ENCODE measurements around the gene CLEC3B. TPM values are rescaled to one million over a fixed set of nuclear protein-coding genes. Genes with fewer than 3 reads are reported as not detected.
A peak's percentile ranks its signal among the peaks of the same experiment; 100 is the strongest.

The CLEC3B gene
- total RNA-seq, 4 donors from 2014 or later: 27.4 to 42.3 (median 29.3) TPM

- peak overlapping the region; percentile 37 for H3K4me3 ChIP-seq
- WGBS: 12% methylated on average over 4 of the region's 4 CpGs
Observed at GRCh38 chr3:45026957-45027356, 854 bp downstream of the CLEC3B start.

DNA sequence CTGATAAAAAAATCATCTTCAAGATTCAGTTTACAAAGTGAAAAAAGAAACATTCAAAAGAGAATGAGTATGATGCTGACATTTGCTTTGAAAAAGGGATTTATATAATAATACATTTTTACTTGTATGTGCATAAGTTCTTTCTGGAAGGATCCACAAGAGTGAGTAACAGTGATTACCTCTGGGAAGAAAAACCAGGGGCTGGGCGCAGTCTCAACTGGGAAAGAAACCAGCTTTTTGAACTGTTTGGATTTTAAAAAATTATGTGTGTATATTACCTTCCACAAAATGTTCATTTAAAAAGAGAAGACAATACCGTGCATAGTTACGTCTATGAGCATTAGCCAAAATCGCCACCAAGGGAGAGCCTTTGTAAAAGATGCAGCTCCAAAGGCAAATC is 1.3 kb downstream of the CLEC3B start:
- TF ChIP-seq EP300 (IDR thresholded peaks at IDR 0.05): no peak
- peak overlapping the region; percentile 68 for H3K27ac ChIP-seq
- H3K4me1 ChIP-seq: peaks cover 60% of the 10 kb centered on the region
- 66% methylated on average over 4 of the region's 4 CpGs for WGBS
- H3K9me3 ChIP-seq: no peaks in the 10 kb centered on the region
- H3K27me3 ChIP-seq: no peaks in the 10 kb centered on the region
- H3K4me3 ChIP-seq: peak overlapping the region; percentile 37
- peaks cover 11% of the 10 kb centered on the region for H3K36me3 ChIP-seq
- DNase-seq (ENCODE audit: low spot score in 2 of 2): no peak

More at GRCh38 chr3:45026957-45027356, 854 bp downstream of the CLEC3B start:
- H3K36me3 ChIP-seq: peaks cover 6% of the 10 kb centered on the region
- no peaks in the 10 kb centered on the region for H3K27me3 ChIP-seq
- peak overlapping the region; percentile 79 for H3K27ac ChIP-seq
- TF ChIP-seq, protein P1, sequence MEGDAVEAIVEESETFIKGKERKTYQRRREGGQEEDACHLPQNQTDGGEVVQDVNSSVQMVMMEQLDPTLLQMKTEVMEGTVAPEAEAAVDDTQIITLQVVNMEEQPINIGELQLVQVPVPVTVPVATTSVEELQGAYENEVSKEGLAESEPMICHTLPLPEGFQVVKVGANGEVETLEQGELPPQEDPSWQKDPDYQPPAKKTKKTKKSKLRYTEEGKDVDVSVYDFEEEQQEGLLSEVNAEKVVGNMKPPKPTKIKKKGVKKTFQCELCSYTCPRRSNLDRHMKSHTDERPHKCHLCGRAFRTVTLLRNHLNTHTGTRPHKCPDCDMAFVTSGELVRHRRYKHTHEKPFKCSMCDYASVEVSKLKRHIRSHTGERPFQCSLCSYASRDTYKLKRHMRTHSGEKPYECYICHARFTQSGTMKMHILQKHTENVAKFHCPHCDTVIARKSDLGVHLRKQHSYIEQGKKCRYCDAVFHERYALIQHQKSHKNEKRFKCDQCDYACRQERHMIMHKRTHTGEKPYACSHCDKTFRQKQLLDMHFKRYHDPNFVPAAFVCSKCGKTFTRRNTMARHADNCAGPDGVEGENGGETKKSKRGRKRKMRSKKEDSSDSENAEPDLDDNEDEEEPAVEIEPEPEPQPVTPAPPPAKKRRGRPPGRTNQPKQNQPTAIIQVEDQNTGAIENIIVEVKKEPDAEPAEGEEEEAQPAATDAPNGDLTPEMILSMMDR (IDR thresholded peaks at IDR 0.05): no peak
- peak in 2 of 3 donors; percentile 68 to 74 for TF ChIP-seq POLR2AphosphoS5 (IDR thresholded peaks at IDR 0.05)
- TF ChIP-seq POLR2A (IDR thresholded peaks at IDR 0.05): peak in 1 of 2 donors; percentile 24
- TF ChIP-seq EP300 (IDR thresholded peaks at IDR 0.05): no peak
- peaks cover 60% of the 10 kb centered on the region for H3K4me1 ChIP-seq
- DNase-seq (ENCODE audit: low spot score in 2 of 2): peak; percentile 93 to 94
- no peaks in the 10 kb centered on the region for H3K9me3 ChIP-seq

DNA sequence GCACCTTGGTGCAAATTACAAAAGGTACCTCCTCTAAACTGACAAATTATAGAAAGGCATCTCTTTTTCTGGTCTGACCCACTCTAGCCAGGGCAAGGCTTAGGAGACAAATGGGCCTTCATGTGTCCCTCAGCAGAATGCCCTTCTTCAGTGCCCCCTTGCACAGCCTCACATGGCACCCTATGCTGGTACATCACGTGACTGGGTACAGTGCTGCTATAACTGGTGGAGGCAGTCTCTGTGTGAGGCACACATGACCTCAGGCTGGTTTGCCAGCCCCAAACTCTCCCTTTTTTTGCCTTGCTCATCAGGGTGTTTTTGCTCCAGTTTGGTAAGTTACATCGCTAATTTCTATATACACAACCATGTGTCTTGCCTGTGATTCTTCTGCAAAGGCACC is 3.1 kb downstream of the CLEC3B start:
- 85% methylated on average over 2 of the region's 2 CpGs for WGBS
- no peaks in the 10 kb centered on the region for H3K9me3 ChIP-seq
- TF ChIP-seq POLR2AphosphoS5 (IDR thresholded peaks at IDR 0.05) (no peak), POLR2A (IDR thresholded peaks at IDR 0.05) (no peak), EP300 (IDR thresholded peaks at IDR 0.05) (no peak)
- TF ChIP-seq, protein P1 (IDR thresholded peaks at IDR 0.05): no peak
- no peaks in the 10 kb centered on the region for H3K27me3 ChIP-seq
- H3K4me3 ChIP-seq: no peak overlapping the region
- H3K27ac ChIP-seq: peak overlapping the region; percentile 68
- H3K36me3 ChIP-seq: peaks cover 11% of the 10 kb centered on the region
- H3K4me1 ChIP-seq: peaks cover 63% of the 10 kb centered on the region
- no peak for DNase-seq (ENCODE audit: low spot score in 2 of 2)

DNA sequence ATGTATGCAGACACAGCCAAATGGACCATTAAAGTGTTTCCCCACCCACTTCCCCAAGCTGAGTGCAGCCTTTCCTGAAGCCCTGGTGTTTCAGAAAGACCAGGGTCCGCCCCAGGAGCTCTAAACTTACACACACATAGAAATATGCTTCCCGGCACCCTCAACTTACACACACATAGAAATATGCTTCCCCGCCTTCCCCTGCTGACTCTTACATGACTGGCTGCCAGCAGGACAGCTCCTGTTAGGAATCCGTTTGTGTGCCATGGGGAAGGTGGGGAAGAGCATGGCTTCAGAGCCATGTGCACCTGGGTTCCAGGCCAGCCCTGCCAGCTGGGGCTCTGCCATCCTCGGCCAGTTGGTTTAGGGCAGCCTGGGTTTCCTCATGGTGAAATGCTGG is 3.6 kb downstream of the CLEC3B start:
- H3K9me3 ChIP-seq: no peaks in the 10 kb centered on the region
- no peak overlapping the region for H3K4me3 ChIP-seq
- H3K27me3 ChIP-seq: no peaks in the 10 kb centered on the region
- peaks cover 11% of the 10 kb centered on the region for H3K36me3 ChIP-seq
- DNase-seq (ENCODE audit: low spot score in 2 of 2): no peak
- H3K27ac ChIP-seq: peak overlapping the region; percentile 68
- peaks cover 62% of the 10 kb centered on the region for H3K4me1 ChIP-seq
- TF ChIP-seq POLR2AphosphoS5 (IDR thresholded peaks at IDR 0.05): no peak
- no peak for TF ChIP-seq POLR2A (IDR thresholded peaks at IDR 0.05)
- TF ChIP-seq EP300 (IDR thresholded peaks at IDR 0.05): no peak
- TF ChIP-seq, protein P1 (IDR thresholded peaks at IDR 0.05): no peak
- 31% methylated on average over 5 of the region's 5 CpGs for WGBS

DNA sequence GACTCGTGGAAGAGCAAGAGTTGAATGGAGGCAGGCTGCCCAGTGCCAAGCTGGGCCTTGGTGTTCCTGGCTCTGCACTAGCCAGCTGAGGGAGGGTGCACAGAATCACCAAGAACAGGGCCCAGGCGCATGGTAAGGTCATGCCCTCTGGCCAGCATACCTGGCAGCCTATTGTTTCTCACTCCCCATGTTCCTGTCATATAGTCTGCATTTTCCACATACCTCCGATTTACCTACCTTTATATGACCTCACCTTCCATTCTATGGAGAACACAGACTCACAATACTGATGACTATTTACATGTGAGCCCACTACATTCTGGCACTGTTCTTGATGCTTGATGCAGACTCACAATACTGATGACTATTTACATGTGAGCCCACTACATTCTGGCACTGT is 5.4 kb downstream of the CLEC3B start:
- H3K27ac ChIP-seq: no peak overlapping the region
- no peaks in the 10 kb centered on the region for H3K9me3 ChIP-seq
- TF ChIP-seq, protein P1 (IDR thresholded peaks at IDR 0.05): no peak
- no peak for TF ChIP-seq POLR2A (IDR thresholded peaks at IDR 0.05)
- no peak for TF ChIP-seq EP300 (IDR thresholded peaks at IDR 0.05)
- TF ChIP-seq POLR2AphosphoS5 (IDR thresholded peaks at IDR 0.05): no peak
- peaks cover 62% of the 10 kb centered on the region for H3K4me1 ChIP-seq
- no peak overlapping the region for H3K4me3 ChIP-seq
- H3K27me3 ChIP-seq: no peaks in the 10 kb centered on the region
- WGBS: 81% methylated on average over 2 of the region's 3 CpGs
- peaks cover 11% of the 10 kb centered on the region for H3K36me3 ChIP-seq
- DNase-seq (ENCODE audit: low spot score in 2 of 2): no peak

DNA sequence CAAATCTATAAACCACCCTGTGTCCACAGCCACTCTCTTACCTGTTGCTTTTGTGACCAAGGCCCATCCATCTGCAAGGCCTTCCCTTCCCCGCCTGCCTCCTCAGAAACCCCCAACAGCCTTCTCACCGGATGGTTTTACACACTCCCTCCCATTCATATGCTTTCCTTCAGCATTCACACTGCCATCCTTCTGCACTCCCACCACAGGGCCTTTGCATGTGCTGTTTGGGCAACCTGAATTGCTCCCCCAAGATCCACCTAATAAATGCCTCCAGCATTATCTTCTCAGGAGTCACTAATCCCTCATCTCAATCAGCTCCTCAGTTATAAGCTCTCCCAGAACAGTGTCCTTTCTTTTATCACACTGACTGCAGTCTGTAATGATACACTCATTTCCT is 6.0 kb downstream of the CLEC3B start:
- Histone ChIP-seq H3K27ac (no peak overlapping the region), H3K36me3 (peaks cover 11% of the 10 kb centered on the region), H3K27me3 (no peaks in the 10 kb centered on the region), H3K4me3 (no peak overlapping the region), H3K9me3 (no peaks in the 10 kb centered on the region), H3K4me1 (peaks cover 63% of the 10 kb centered on the region)
- TF ChIP-seq POLR2AphosphoS5 (IDR thresholded peaks at IDR 0.05) (no peak), EP300 (IDR thresholded peaks at IDR 0.05) (no peak), POLR2A (IDR thresholded peaks at IDR 0.05) (no peak)
- TF ChIP-seq, protein P1 (IDR thresholded peaks at IDR 0.05): no peak
- WGBS: 98% methylated on average over 2 of the region's 2 CpGs
- no peak for DNase-seq (ENCODE audit: low spot score in 2 of 2)
